ENCODE measurements around the gene EXPH5.
"Not testable (repeated sequence)": the region's sequence is repeated elsewhere in the genome, so short reads cannot be mapped to it uniquely, and the experiment has no call there.

The EXPH5 gene

DNA sequence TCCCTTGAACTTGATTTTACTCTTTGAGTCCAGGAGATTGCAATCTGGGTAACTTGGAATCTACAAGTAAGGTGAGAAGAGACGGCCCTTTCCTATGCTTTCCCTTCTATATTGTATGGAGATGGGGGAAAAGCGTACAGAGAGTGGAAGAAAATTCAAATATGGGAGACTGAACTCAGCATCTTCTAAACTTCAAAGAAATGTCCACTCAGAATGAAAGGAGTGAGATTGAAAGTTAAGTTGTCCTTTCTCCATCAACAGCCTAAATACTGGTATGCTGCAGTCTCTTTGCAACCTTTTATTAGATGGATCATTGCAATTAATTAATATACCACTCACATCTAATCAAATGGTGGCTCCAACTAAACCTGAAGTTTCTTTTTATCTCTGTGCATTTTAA, 6.4 kb upstream of the EXPH5 start:
- no peak for DNase-seq (ENCODE audit: low read depth)

- DNase-seq (ENCODE audit: low read depth) = peak; percentile 53
These were observed 4.3 kb upstream of the EXPH5 start for GRCh38 chr11:108597736-108598355.

- peak; percentile 31 for DNase-seq (ENCODE audit: low read depth)
These were observed 3.1 kb upstream of the EXPH5 start for GRCh38 chr11:108596701-108597100.

DNA sequence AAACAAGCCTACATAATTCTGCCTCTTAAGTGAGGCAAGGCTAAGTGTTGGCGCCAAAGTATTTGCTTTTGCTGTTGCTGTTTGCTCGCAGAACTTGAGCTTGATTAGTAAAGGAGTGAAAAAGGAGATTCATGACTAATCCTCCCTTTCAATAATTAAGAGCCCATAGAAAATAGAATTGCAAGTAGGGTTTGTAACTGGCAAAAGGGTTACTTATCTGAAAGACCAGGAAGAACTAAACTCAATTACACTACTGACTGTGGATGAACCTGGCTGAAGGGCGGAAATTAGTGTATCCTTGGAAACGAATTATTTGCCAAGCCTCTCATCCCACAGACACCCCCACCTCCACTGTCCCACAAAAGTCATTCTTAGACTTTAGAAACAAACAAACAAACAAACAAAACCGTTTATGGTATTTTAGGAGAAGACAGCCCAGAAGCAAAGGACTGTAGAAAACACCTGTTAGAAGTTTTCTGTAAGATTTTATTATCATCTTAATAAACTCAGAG, 411 bp upstream of the EXPH5 start:
- no peak for DNase-seq (ENCODE audit: low read depth)

GRCh38 chr11:108592591-108593213, 866 bp downstream of the EXPH5 start:
- DNase-seq (ENCODE audit: low read depth) = no peak

DNA sequence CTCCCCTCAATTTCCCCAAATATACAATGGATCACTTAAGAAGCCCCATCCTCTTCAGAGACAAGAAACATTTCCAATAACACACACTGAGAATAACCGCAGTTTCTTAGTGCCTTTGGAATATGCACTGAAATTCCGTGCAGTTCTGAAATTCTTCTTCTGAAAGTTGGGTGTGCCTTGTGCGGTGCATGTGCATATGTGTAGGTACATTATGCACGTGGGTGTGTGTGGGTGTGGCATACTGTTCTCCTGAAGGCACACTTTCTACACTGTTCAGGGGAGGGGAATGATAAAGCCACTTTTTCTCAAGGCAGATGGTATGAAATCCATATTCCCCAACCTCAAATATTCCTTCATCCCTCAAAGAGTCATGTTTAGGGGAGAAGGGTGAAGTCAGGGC, 1.7 kb downstream of the EXPH5 start:
- DNase-seq (ENCODE audit: low read depth) = no peak

GRCh38 chr11:108589136-108589535, 4.4 kb downstream of the EXPH5 start:
- no peak for DNase-seq (ENCODE audit: low read depth)

GRCh38 chr11:108588287-108588686, 5.3 kb downstream of the EXPH5 start:
- DNase-seq (ENCODE audit: low read depth) = no peak

DNA sequence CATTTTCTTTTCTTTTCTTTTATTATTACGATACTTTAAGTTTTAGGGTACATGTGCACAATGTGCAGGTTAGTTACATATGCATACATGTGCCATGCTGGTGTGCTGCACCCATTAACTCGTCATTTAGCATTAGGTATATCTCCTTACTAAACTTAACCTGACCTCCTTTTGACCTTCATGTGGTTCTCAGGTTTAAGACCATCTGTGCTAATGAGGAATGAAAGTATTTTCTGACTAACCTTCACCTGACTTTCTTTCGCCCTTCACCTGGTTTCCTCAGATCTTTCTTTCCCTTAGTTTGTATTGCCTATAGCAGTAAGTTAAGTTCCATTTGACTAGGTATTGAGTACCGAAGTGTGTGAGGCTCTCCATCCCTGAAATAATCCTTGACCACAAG, 6.5 kb downstream of the EXPH5 start:
- DNase-seq (ENCODE audit: low read depth) = no peak

- no peak for DNase-seq (ENCODE audit: low read depth)
These were observed 7.0 kb downstream of the EXPH5 start for GRCh38 chr11:108586600-108586999.

DNA sequence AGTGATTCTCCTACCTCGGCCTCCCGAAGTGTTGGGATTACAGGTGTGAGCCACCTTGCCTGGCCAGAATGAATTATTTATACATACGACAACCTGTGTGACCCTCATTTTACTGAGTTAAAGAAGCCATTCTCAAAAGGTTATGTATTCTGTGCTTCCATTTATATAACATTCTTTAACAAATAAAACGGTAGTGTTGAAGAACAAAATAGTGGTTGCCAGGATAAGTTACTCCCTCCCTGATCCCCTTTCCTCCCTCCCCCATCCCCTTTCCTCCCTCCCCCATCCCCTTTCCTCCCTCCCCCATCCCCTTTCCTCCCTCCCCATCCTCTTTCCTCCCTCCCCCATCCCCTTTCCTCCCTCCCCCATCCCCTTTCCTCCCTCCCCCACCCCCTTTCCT, 7.4 kb downstream of the EXPH5 start:
- DNase-seq (ENCODE audit: low read depth) = not testable (repeated sequence)

- no peak for DNase-seq (ENCODE audit: low read depth)
These were observed 8.6 kb downstream of the EXPH5 start for GRCh38 chr11:108584973-108585372.

GRCh38 chr11:108580645-108581044, 12.9 kb downstream of the EXPH5 start:
- no peak for DNase-seq (ENCODE audit: low read depth)

- DNase-seq (ENCODE audit: low read depth) = no peak
These were observed 13.5 kb downstream of the EXPH5 start for GRCh38 chr11:108580043-108580442.

DNA sequence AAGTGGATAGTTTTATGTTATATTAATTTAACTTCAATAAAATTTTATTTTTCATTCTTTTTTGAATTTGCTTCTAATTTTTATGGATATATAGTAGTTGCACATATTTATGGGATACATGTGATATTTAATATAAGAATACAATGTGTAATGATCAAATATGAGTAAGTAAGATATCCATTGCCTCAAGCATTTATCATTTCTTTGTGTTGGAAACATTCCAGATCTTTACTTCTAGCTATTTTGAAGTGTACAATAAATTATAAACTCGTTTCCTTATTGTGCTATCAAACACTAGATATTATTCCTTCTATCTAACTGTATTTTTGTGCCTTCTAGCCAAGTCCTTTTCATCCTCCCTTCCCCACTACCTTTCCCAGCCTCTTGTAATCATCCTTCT, 17.0 kb downstream of the EXPH5 start:
- no peak for DNase-seq (ENCODE audit: low read depth)

DNA sequence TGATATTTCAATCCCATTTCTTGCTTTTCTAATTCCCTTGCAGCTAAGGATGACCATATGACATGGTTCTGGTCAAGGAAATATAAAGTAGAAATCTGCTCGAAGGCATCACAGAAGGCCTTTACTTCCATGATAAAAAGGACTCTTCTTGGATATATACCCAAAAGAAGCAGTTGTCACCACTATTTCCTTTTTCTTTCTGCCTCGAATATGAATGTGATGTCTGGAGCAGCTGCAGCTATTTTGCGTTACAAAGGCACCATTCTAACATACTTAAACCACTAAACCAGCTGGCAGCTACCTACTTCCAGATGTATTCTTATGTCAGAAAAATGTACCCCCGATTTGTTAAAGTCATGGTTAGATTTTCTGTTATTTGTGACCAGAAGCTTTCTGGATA, 18.9 kb downstream of the EXPH5 start:
- DNase-seq (ENCODE audit: low read depth) = no peak

- DNase-seq (ENCODE audit: low read depth) = no peak
These were observed 22.6 kb downstream of the EXPH5 start for GRCh38 chr11:108571001-108571400.

GRCh38 chr11:108569896-108570295, 23.7 kb downstream of the EXPH5 start:
- no peak for DNase-seq (ENCODE audit: low read depth)

GRCh38 chr11:108568195-108568858, 25.2 kb downstream of the EXPH5 start:
- no peak for DNase-seq (ENCODE audit: low read depth)

GRCh38 chr11:108565653-108566052, 27.9 kb downstream of the EXPH5 start:
- no peak for DNase-seq (ENCODE audit: low read depth)

DNA sequence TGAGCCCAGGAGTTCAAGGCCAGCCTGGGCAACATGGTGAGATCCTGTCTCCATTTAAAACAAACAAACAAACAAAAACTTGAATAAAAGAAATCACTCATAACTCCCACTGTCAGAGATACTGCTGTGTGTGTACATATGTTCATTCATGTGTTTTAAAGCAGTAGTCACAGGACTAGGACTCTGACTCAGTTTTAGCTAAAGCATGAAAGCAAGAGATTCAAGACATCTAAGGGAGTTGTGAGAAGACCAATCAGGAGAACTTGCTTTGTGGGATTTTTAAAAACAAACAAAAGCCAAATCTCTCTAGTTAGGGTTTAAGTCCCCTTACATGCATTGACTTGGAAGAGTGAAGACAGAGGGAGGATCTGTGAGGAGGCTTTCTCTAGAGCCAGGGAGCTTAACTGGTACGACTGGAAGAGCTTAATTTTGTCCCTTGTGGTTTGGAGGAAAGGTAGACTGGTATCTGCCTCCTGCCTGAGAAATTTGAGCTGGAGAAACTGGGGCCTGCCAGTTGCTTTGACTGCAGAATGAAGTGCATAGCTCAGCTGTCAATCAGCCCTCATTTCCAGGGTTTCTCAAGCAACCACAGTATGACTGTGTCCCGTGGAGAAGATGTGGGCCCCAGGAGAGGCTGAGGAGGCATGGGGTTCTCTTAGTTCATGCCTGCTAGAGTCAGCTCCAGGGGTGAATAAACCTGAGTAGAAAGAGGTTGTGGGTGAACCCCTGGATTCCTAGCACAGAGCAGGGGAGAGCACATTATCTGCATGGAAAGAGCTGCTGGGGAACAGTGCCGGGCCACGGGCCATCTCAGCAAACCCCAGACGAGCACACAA, 30.6 kb downstream of the EXPH5 start:
- peak; percentile 16 for DNase-seq (ENCODE audit: low read depth)

DNA sequence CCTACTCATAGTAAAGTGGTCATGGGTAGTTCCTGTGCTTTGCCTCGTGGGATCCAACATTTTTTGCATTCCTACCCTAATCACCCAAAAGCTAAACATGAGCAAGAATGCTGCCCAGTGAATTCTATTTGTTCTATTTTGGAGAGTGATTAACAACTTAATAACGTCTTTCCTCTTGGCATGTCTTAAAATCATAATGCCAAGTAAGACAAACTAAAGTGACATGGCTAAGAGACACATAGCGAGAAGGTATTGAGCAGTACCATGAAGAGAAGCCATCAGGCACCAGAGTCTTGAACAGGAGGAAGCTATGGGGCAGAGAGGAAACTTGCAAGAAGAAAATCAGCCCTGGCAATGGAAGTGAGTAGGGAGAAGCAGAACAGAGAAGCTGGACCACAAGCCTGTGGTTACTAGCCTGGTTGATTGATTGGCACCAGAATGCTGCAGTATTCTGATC, 32.0 kb downstream of the EXPH5 start:
- DNase-seq (ENCODE audit: low read depth) = peak; percentile 83
